NCI-H146 (cell line): Measurements from ENCODE around the gene LRRC25.

Source experiments
- DNase-seq: peaks from one replicate; lab custom pipeline; 2025; lab: John Stamatoyannopoulos, UW

The LRRC25 gene

GRCh38 chr19:18435842-18436670, 38.6 kb upstream of the LRRC25 start:
- no peak for DNase-seq

- DNase-seq = no peak
Observed at GRCh38 chr19:18435178-18435841, 37.9 kb upstream of the LRRC25 start.

- DNase-seq = no peak
Observed at GRCh38 chr19:18434411-18435175, 37.2 kb upstream of the LRRC25 start.

- DNase-seq = no peak
Observed at GRCh38 chr19:18433735-18434398, 36.4 kb upstream of the LRRC25 start.

GRCh38 chr19:18433015-18433691, 35.7 kb upstream of the LRRC25 start:
- DNase-seq = no peak

GRCh38 chr19:18432275-18433014, 35.0 kb upstream of the LRRC25 start:
- DNase-seq = no peak

- DNase-seq = no peak
Observed at GRCh38 chr19:18431351-18432197, 34.2 kb upstream of the LRRC25 start.

- DNase-seq = no peak
Observed at GRCh38 chr19:18430417-18431144, 33.2 kb upstream of the LRRC25 start.

- DNase-seq = no peak
Observed at GRCh38 chr19:18429717-18430416, 32.4 kb upstream of the LRRC25 start.

GRCh38 chr19:18428787-18429674, 31.6 kb upstream of the LRRC25 start:
- peak; percentile 90 for DNase-seq

GRCh38 chr19:18428173-18428786, 30.9 kb upstream of the LRRC25 start:
- DNase-seq = no peak

GRCh38 chr19:18427743-18428113, 30.3 kb upstream of the LRRC25 start:
- no peak for DNase-seq

GRCh38 chr19:18427080-18427742, 29.8 kb upstream of the LRRC25 start:
- DNase-seq = no peak

GRCh38 chr19:18426416-18426767, 29.0 kb upstream of the LRRC25 start:
- no peak for DNase-seq

- no peak for DNase-seq
Observed at GRCh38 chr19:18425515-18426415, 28.3 kb upstream of the LRRC25 start.
